WTC11 (cell line): ENCODE measurements around the gene CHN1. TPM values are rescaled to one million over a fixed set of nuclear protein-coding genes. Genes with fewer than 3 reads are reported as not detected.

ENCODE experiments used
- ATAC-seq: fragments of 200-7000 bp; cut with Tn5 transposase; 2 replicates; pipeline ENCODE4 v1.10.0; 2021; ENCODE audit warnings: mild to moderate bottlenecking, moderate library complexity
- CTCF ChIA-PET: fragments of 300-600 bp; sonication (Branson Sonifier 250); formaldehyde crosslinking; loops from one replicate; lab custom pipeline; 2021; ENCODE audit warnings: antibody characterized with exemption; lab: Charles Lee
- POLR2A ChIA-PET: fragments of 350-600 bp; sonication (Branson Sonifier 250); formaldehyde crosslinking; loops from one replicate; lab custom pipeline; 2021; ENCODE audit warnings: antibody characterized with exemption; lab: Charles Lee
- DNase-seq: peaks from one replicate; pipeline ENCODE4 v3.0.0; 2021; ENCODE audit warnings: low spot score
- H3K27ac Mint-ChIP-seq: 2 replicates; pipeline ENCODE4 v1.8.0; 2021; ENCODE audit warnings: mixed read lengths
- H3K27me3 Mint-ChIP-seq: 2 replicates; pipeline ENCODE4 v1.8.0; 2021; ENCODE audit warnings: low read depth, mild to moderate bottlenecking, moderate library complexity, mixed read lengths
- H3K36me3 Mint-ChIP-seq: 2 replicates; pipeline ENCODE4 v1.8.0; 2021; ENCODE audit warnings: mixed read lengths
- H3K4me1 Mint-ChIP-seq: 2 replicates; pipeline ENCODE4 v1.8.0; 2022; ENCODE audit warnings: mixed read lengths
- H3K4me3 Mint-ChIP-seq: 2 replicates; pipeline ENCODE4 v1.8.0; 2021; ENCODE audit warnings: mild to moderate bottlenecking, moderate library complexity, mixed read lengths
- H3K9me3 Mint-ChIP-seq: 2 replicates; pipeline ENCODE4 v1.8.0; 2021; ENCODE audit warnings: mixed read lengths
- AFF4 ChIP-seq: sonication (generic); formaldehyde crosslinking; IDR thresholded peaks from 2 replicates; pipeline ENCODE4 v1.8.1; 2023; ENCODE audit warnings: mild to moderate bottlenecking, missing genetic modification reagents, borderline replicate concordance
- CBFB ChIP-seq: sonication (generic); formaldehyde crosslinking; IDR thresholded peaks from 2 replicates; pipeline ENCODE4 v1.8.1; 2022; ENCODE audit warnings: mild to moderate bottlenecking, low read depth, missing genetic modification reagents
- ELF4 ChIP-seq: sonication (generic); formaldehyde crosslinking; IDR thresholded peaks from 2 replicates; pipeline ENCODE4 v1.8.1; 2022; ENCODE audit warnings: low read depth, mild to moderate bottlenecking, moderate library complexity, missing genetic modification reagents
- ETV6 ChIP-seq: sonication (generic); formaldehyde crosslinking; IDR thresholded peaks from 2 replicates; pipeline ENCODE4 v1.8.1; 2022; ENCODE audit warnings: mild to moderate bottlenecking, missing genetic modification reagents
- GABPB1 ChIP-seq: sonication (generic); formaldehyde crosslinking; IDR thresholded peaks from 2 replicates; pipeline ENCODE4 v1.8.1; 2023; ENCODE audit warnings: mild to moderate bottlenecking, missing genetic modification reagents
- HMGA2 ChIP-seq: fragments of 250-450 bp; sonication (Bioruptor Pico); IDR thresholded peaks from 2 replicates; pipeline ENCODE4 v1.4.0; 2021; ENCODE audit warnings: mild to moderate bottlenecking, moderate library complexity
- IRF2 ChIP-seq: sonication (generic); formaldehyde crosslinking; IDR thresholded peaks from 2 replicates; pipeline ENCODE4 v1.8.0; 2022; ENCODE audit warnings: low read depth, missing genetic modification reagents, borderline replicate concordance
- JAZF1 ChIP-seq: fragments of 250-450 bp; sonication (Bioruptor Pico); IDR thresholded peaks from 2 replicates; pipeline ENCODE4 v1.9.0; 2021; ENCODE audit warnings: moderate library complexity, mild to moderate bottlenecking, inconsistent platforms
- JUN ChIP-seq: sonication (generic); formaldehyde crosslinking; IDR thresholded peaks from 2 replicates; pipeline ENCODE4 v1.8.0; 2023; ENCODE audit warnings: mild to moderate bottlenecking, missing genetic modification reagents
- SP1 ChIP-seq: sonication (generic); formaldehyde crosslinking; conservative IDR thresholded peaks from 2 replicates; pipeline ENCODE4 v1.8.1; 2022; ENCODE audit warnings: missing genetic modification reagents
- TEAD4 ChIP-seq: sonication (generic); formaldehyde crosslinking; IDR thresholded peaks from 2 replicates; pipeline ENCODE4 v1.8.0; 2022; ENCODE audit warnings: mild to moderate bottlenecking, missing genetic modification reagents
- ZNF121 ChIP-seq: sonication (generic); formaldehyde crosslinking; IDR thresholded peaks from 2 replicates; pipeline ENCODE4 v1.8.0; 2023; ENCODE audit warnings: missing genetic modification reagents
- ZNF219 ChIP-seq: sonication (generic); formaldehyde crosslinking; IDR thresholded peaks from 2 replicates; pipeline ENCODE4 v1.8.0; 2023; ENCODE audit warnings: missing genetic modification reagents, mild to moderate bottlenecking, borderline replicate concordance
- ZNF263 ChIP-seq: sonication (generic); formaldehyde crosslinking; IDR thresholded peaks from 2 replicates; pipeline ENCODE4 v1.8.1; 2022; ENCODE audit warnings: low read depth, mild to moderate bottlenecking, moderate library complexity, missing genetic modification reagents
- ZNF317 ChIP-seq: sonication (generic); formaldehyde crosslinking; IDR thresholded peaks from 2 replicates; pipeline ENCODE4 v1.8.1; 2023; ENCODE audit warnings: low read depth, mild to moderate bottlenecking, moderate library complexity, missing genetic modification reagents, borderline replicate concordance
- ZNF416 ChIP-seq: fragments of 250-450 bp; sonication (Bioruptor Pico); IDR thresholded peaks from 2 replicates; pipeline ENCODE4 v1.9.0; 2021; ENCODE audit warnings: mild to moderate bottlenecking, inconsistent platforms
- ZNF423 ChIP-seq: fragments of 250-450 bp; sonication (Bioruptor Pico); IDR thresholded peaks from 2 replicates; pipeline ENCODE4 v2.1.2; 2022; ENCODE audit warnings: mild to moderate bottlenecking, moderate library complexity
- total RNA-seq: library from RNA; stranded (reverse); gene quantifications from 3 replicates; pipeline ENCODE4 v1.2.3, GENCODE V29; 2021
- TF ChIP-seq, protein P1 (sequence below): sonication (generic); formaldehyde crosslinking; IDR thresholded peaks from 2 replicates; pipeline ENCODE4 v1.8.0; 2023; ENCODE audit warnings: mild to moderate bottlenecking, missing genetic modification reagents
- TF ChIP-seq, protein P2 (sequence below): fragments of 250-450 bp; sonication (Bioruptor Pico); IDR thresholded peaks from 2 replicates; pipeline ENCODE4 v1.9.0; 2021; ENCODE audit warnings: moderate library complexity, mild to moderate bottlenecking, inconsistent platforms, borderline replicate concordance

The CHN1 gene
- total RNA-seq, 1 experiment from 2014 or later: 30.0 TPM

DNA sequence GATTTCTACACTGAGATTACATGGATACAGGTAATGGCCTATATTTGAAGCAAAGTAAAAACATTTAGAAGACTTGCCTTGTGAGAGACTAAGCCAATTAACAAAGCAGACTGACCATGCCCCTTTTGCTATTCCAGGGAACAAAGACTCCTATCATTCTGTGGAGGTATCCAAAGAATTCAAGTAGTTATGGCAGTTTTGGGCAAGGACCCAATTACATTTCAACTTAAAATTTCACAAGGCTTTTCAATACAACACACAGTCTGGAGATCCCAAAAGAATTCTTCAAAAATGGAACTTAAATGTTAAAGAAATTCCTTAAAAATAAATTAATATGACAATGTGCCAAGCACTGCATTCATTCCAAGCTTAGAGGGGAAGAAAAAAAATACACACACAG, 131.7 kb downstream of the CHN1 start:
- DNase-seq (no peak), ATAC-seq (peak; percentile 50)
- no peaks in the 10 kb centered on the region; the same call in 1 of the 2 replicates for H3K9me3 Mint-ChIP-seq
- POLR2A ChIA-PET: no interaction called here
- CTCF ChIA-PET: no interaction called here
- peak overlapping the region; percentile 82 for H3K27ac Mint-ChIP-seq
- no peak for TF ChIP-seq ZNF263 (CRISPR knock-in tag)
- no peak for TF ChIP-seq ZNF416 (CRISPR knock-in tag)
- TF ChIP-seq, protein P1, sequence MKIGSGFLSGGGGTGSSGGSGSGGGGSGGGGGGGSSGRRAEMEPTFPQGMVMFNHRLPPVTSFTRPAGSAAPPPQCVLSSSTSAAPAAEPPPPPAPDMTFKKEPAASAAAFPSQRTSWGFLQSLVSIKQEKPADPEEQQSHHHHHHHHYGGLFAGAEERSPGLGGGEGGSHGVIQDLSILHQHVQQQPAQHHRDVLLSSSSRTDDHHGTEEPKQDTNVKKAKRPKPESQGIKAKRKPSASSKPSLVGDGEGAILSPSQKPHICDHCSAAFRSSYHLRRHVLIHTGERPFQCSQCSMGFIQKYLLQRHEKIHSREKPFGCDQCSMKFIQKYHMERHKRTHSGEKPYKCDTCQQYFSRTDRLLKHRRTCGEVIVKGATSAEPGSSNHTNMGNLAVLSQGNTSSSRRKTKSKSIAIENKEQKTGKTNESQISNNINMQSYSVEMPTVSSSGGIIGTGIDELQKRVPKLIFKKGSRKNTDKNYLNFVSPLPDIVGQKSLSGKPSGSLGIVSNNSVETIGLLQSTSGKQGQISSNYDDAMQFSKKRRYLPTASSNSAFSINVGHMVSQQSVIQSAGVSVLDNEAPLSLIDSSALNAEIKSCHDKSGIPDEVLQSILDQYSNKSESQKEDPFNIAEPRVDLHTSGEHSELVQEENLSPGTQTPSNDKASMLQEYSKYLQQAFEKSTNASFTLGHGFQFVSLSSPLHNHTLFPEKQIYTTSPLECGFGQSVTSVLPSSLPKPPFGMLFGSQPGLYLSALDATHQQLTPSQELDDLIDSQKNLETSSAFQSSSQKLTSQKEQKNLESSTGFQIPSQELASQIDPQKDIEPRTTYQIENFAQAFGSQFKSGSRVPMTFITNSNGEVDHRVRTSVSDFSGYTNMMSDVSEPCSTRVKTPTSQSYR (CRISPR knock-in tag): no peak
- TF ChIP-seq TEAD4: no peak
- TF ChIP-seq, protein P2, sequence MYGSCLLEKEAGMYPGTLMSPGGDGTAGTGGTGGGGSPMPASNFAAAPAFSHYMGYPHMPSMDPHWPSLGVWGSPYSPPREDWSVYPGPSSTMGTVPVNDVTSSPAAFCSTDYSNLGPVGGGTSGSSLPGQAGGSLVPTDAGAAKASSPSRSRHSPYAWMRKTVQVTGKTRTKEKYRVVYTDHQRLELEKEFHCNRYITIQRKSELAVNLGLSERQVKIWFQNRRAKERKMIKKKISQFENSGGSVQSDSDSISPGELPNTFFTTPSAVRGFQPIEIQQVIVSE (CRISPR knock-in tag): no peak
- TF ChIP-seq ETV6 (CRISPR knock-in tag): no peak
- TF ChIP-seq ELF4 (CRISPR knock-in tag): no peak
- TF ChIP-seq ZNF219 (CRISPR knock-in tag): no peak
- no peak for TF ChIP-seq ZNF423
- TF ChIP-seq ZNF317 (CRISPR knock-in tag): no peak
- TF ChIP-seq CBFB (CRISPR knock-in tag): no peak
- TF ChIP-seq JUN (CRISPR knock-in tag): no peak
- TF ChIP-seq JAZF1 (CRISPR knock-in tag): no peak
- H3K4me1 Mint-ChIP-seq: peaks cover 41% of the 10 kb centered on the region
- H3K36me3 Mint-ChIP-seq: peaks cover 6% of the 10 kb centered on the region
- no peaks in the 10 kb centered on the region for H3K27me3 Mint-ChIP-seq
- no peak overlapping the region for H3K4me3 Mint-ChIP-seq

DNA sequence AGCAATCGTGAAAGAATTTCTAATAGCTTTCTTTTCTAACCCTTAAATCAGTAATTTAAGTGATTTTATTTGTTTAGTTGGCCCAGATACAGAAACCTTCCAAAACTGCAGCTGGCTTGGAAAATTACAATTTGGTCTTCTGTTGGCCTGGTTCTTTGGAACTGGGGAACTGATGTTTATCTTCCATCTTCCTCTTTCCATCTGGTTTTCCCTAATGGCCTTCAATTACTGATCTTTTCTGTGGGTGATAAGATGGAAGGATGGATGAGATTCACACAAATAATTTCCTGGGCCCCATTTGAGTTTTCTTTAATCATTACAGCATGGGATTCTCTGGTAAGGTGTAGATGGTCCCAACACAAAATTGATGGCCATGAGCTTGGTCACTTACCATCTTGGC, 134.4 kb downstream of the CHN1 start:
- Mint-ChIP-seq H3K4me3 (no peak overlapping the region), H3K4me1 (peaks cover 53% of the 10 kb centered on the region), H3K27ac (no peak overlapping the region), H3K27me3 (no peaks in the 10 kb centered on the region), H3K9me3 (no peaks in the 10 kb centered on the region; the same call in 1 of the 2 replicates), H3K36me3 (peaks cover 6% of the 10 kb centered on the region)
- ChIA-PET CTCF (interaction anchor here (0.6 kb wide), 1 partner anchor 11 kb away, joined by 3 read pairs; no protein-coding TSS in a partner anchor), POLR2A (no interaction called here)
- DNase-seq (no peak), ATAC-seq (no peak)
- TF ChIP-seq GABPB1 (CRISPR knock-in tag) (no peak), IRF2 (CRISPR knock-in tag) (no peak), ETV6 (CRISPR knock-in tag) (no peak), HMGA2 (CRISPR knock-in tag) (no peak), ZNF121 (no peak)

DNA sequence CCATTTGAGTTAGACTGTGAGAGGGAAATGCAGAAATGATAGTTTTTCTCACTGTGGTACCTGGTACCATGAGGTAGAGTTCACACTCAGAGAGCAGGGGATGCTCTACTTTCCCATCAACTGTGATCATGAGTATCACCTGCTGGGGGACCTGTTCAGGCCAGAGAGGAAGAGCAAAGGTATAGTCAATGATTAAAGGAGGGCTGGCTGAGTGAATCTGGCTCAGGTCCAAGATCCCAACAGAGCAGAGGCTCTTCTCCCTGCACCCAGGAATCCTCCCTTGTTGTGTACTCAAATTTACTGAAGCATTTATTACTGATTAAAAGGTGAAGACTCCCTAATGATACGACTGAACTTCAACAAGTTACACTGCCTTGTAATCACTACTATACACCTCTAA, 136.3 kb downstream of the CHN1 start:
- H3K27me3 Mint-ChIP-seq: no peaks in the 10 kb centered on the region
- ATAC-seq: peak; percentile 61
- DNase-seq: no peak
- no peak overlapping the region for H3K4me3 Mint-ChIP-seq
- peaks cover 67% of the 10 kb centered on the region for H3K4me1 Mint-ChIP-seq
- no peaks in the 10 kb centered on the region; the same call in 1 of the 2 replicates for H3K9me3 Mint-ChIP-seq
- TF ChIP-seq AFF4: no peak
- TF ChIP-seq SP1 (CRISPR knock-in tag): no peak
- TF ChIP-seq, protein P1 (CRISPR knock-in tag): no peak
- ChIA-PET POLR2A (no interaction called here), CTCF (interaction anchor here (0.9 kb wide), 1 partner anchor 98 kb away, joined by 3 read pairs; no protein-coding TSS in a partner anchor)
- peak overlapping the region; percentile 56 for H3K27ac Mint-ChIP-seq
- peaks cover 6% of the 10 kb centered on the region for H3K36me3 Mint-ChIP-seq
